ENCODE results near the gene CHCHD10. TPM values are rescaled to one million over a fixed set of nuclear protein-coding genes. Genes with fewer than 3 reads are reported as not detected.

Gene CHCHD10
- total and polyA plus RNA-seq, 2 of the 13 experiments (the other 11 are each of a cell fraction or from before 2014, with no cell fraction given), result 37.0 to 62.8 TPM

- TF ChIP-seq ZIK1 (CRISPR knock-in tag; IDR thresholded peaks at IDR 0.05; ENCODE audit: borderline replicate concordance, low read depth) (peak; percentile 72; the same call in 1 of the 2 replicates), HDAC1 (CRISPR knock-in tag; IDR thresholded peaks at IDR 0.05) (peak; percentile 91), TFDP1 (CRISPR knock-in tag; IDR thresholded peaks at IDR 0.05; ENCODE audit: borderline replicate concordance) (no peak; the same call in 1 of the 2 replicates), MXD4 (CRISPR knock-in tag; IDR thresholded peaks at IDR 0.05) (no peak), ZNF143 (CRISPR knock-in tag; IDR thresholded peaks at IDR 0.05) (peak; percentile 33; the same call in 1 of the 2 replicates), GABPB1 (CRISPR knock-in tag; IDR thresholded peaks at IDR 0.05) (no peak), FOXC1 (CRISPR knock-in tag; IDR thresholded peaks at IDR 0.05; ENCODE audit: borderline replicate concordance) (peak; percentile 21; the same call in 1 of the 2 replicates), SSRP1 (CRISPR knock-in tag; IDR thresholded peaks at IDR 0.05) (peak; percentile 34; the same call in 1 of the 2 replicates), ZNF816 (CRISPR knock-in tag; IDR thresholded peaks at IDR 0.05; ENCODE audit: borderline replicate concordance) (no peak), RARG (CRISPR knock-in tag; IDR thresholded peaks at IDR 0.05; ENCODE audit: low read depth) (no peak), ZNF432 (CRISPR knock-in tag; IDR thresholded peaks at IDR 0.05; ENCODE audit: borderline replicate concordance) (no peak), NFRKB (IDR thresholded peaks at IDR 0.05) (no peak), ISL2 (CRISPR knock-in tag; IDR thresholded peaks at IDR 0.05) (peak; percentile 85), TGIF2 (CRISPR knock-in tag; IDR thresholded peaks at IDR 0.05) (peak; percentile 87), ZNF800 (CRISPR knock-in tag; IDR thresholded peaks at IDR 0.05) (peak; percentile 79), DR1 (CRISPR knock-in tag; IDR thresholded peaks at IDR 0.05) (no peak), TCF7 (IDR thresholded peaks at IDR 0.05; ENCODE audit: low read depth) (peak; percentile 72), TBL1XR1 (IDR thresholded peaks at IDR 0.05; ENCODE audit: borderline replicate concordance, low read length, partially characterized antibody) (peak; percentile 38), SALL1 (CRISPR knock-in tag; IDR thresholded peaks at IDR 0.05) (peak; percentile 92), ZNF17 (CRISPR knock-in tag; IDR thresholded peaks at IDR 0.05) (no peak), NFYC (CRISPR knock-in tag; IDR thresholded peaks at IDR 0.05) (no peak), ZNF597 (CRISPR knock-in tag; IDR thresholded peaks at IDR 0.05) (no peak), ZNF501 (CRISPR knock-in tag; IDR thresholded peaks at IDR 0.05) (peak; percentile 56; the same call in 1 of the 2 replicates), ZNF639 (CRISPR knock-in tag; conservative IDR thresholded peaks at IDR 0.05) (no peak), ZNF674 (CRISPR knock-in tag; IDR thresholded peaks at IDR 0.05; ENCODE audit: low read depth) (no peak), SMARCE1 (IDR thresholded peaks at IDR 0.05; ENCODE audit: borderline replicate concordance) (no peak)
Measured at GRCh38 chr22:23774114-23774921, 6.5 kb upstream of the CHCHD10 start (continued).
